Measurements from ENCODE around the gene KCNJ12.
"Not testable (repeated sequence)": the region's sequence is repeated elsewhere in the genome, so short reads cannot be mapped to it uniquely, and the experiment has no call there.

Gene KCNJ12

GRCh38 chr17:21387616-21388015 is 11.5 kb downstream of the KCNJ12 start:
- DNase-seq (ENCODE audit: low read depth): no peak

- no peak for DNase-seq (ENCODE audit: low read depth)
Measured at GRCh38 chr17:21388066-21388465, 11.9 kb downstream of the KCNJ12 start.

- DNase-seq (ENCODE audit: low read depth): no peak
Measured at GRCh38 chr17:21388944-21389343, 12.8 kb downstream of the KCNJ12 start.

GRCh38 chr17:21389394-21389793 is 13.2 kb downstream of the KCNJ12 start:
- no peak for DNase-seq (ENCODE audit: low read depth)

GRCh38 chr17:21390294-21390693 is 14.1 kb downstream of the KCNJ12 start:
- no peak for DNase-seq (ENCODE audit: low read depth)

GRCh38 chr17:21392266-21392665 is 16.1 kb downstream of the KCNJ12 start:
- DNase-seq (ENCODE audit: low read depth): no peak

GRCh38 chr17:21394265-21394664 is 18.1 kb downstream of the KCNJ12 start:
- DNase-seq (ENCODE audit: low read depth): no peak

GRCh38 chr17:21395764-21396163 is 19.6 kb downstream of the KCNJ12 start:
- no peak for DNase-seq (ENCODE audit: low read depth)

GRCh38 chr17:21396237-21396636 is 20.1 kb downstream of the KCNJ12 start:
- DNase-seq (ENCODE audit: low read depth): no peak

GRCh38 chr17:21397341-21398190 is 21.4 kb downstream of the KCNJ12 start:
- DNase-seq (ENCODE audit: low read depth): peak; percentile 28

GRCh38 chr17:21399474-21400186 is 23.5 kb downstream of the KCNJ12 start:
- DNase-seq (ENCODE audit: low read depth): no peak

- DNase-seq (ENCODE audit: low read depth): not testable (repeated sequence)
Measured at GRCh38 chr17:21400187-21400569, 24.0 kb downstream of the KCNJ12 start.

GRCh38 chr17:21400816-21401593 is 24.8 kb downstream of the KCNJ12 start:
- no peak for DNase-seq (ENCODE audit: low read depth)

- peak; percentile 91 for DNase-seq (ENCODE audit: low read depth)
Measured at GRCh38 chr17:21402166-21402571, 26.0 kb downstream of the KCNJ12 start.

- DNase-seq (ENCODE audit: low read depth): not testable (repeated sequence)
Measured at GRCh38 chr17:21402926-21403325, 26.8 kb downstream of the KCNJ12 start.

GRCh38 chr17:21404106-21404505 is 27.9 kb downstream of the KCNJ12 start:
- DNase-seq (ENCODE audit: low read depth): not testable (repeated sequence)

GRCh38 chr17:21404539-21404938 is 28.4 kb downstream of the KCNJ12 start:
- DNase-seq (ENCODE audit: low read depth): not testable (repeated sequence)

GRCh38 chr17:21404956-21405731 is 29.0 kb downstream of the KCNJ12 start:
- DNase-seq (ENCODE audit: low read depth): not testable (repeated sequence)

GRCh38 chr17:21405904-21406400 is 29.8 kb downstream of the KCNJ12 start:
- not testable (repeated sequence) for DNase-seq (ENCODE audit: low read depth)

GRCh38 chr17:21406616-21407404 is 30.7 kb downstream of the KCNJ12 start:
- not testable (repeated sequence) for DNase-seq (ENCODE audit: low read depth)

GRCh38 chr17:21407752-21408151 is 31.6 kb downstream of the KCNJ12 start:
- not testable (repeated sequence) for DNase-seq (ENCODE audit: low read depth)

All from stromal cell of bone marrow (primary cell).